AG04450 (cell line): Measurements from ENCODE around the gene CCDC126. TPM values are rescaled to one million over a fixed set of nuclear protein-coding genes. Genes with fewer than 3 reads are reported as not detected.

Experiments used
- CTCF ChIA-PET: fragments of 300-600, 350-600 bp; formaldehyde crosslinking; extraction: SDS; loops from one replicate; lab custom pipeline; 2022; ENCODE audit warnings: antibody characterized with exemption, inconsistent platforms; lab: Charles Lee
- POLR2A ChIA-PET: fragments of 350-600 bp; formaldehyde crosslinking; extraction: SDS; loops from one replicate; lab custom pipeline; 2021; ENCODE audit warnings: antibody characterized with exemption, inconsistent platforms; lab: Yijun Ruan, JAX
- DNase-seq: peaks from one replicate; pipeline ENCODE4 v3.0.0-alpha.2; 2011; ENCODE audit warnings: low read depth, low spot score
- H3K27ac ChIP-seq: one replicate; pipeline ENCODE4 v1.5.1; 2012; ENCODE audit warnings: low read depth, low read length, control low read depth
- H3K27me3 ChIP-seq: one replicate; pipeline ENCODE4 v1.6.0; 2012; ENCODE audit warnings: low read length; ENCODE audit not compliant: control insufficient read depth, insufficient read depth
- H3K4me3 ChIP-seq: 2 replicates; pipeline ENCODE4 v1.5.1; 2011; ENCODE audit warnings: mild to moderate bottlenecking, low read depth, low read length, control low read depth
- H3K9me3 ChIP-seq: 2 replicates; pipeline ENCODE4 v1.5.1; 2012; ENCODE audit warnings: low read length; ENCODE audit not compliant: control insufficient read depth, insufficient read depth
- CTCF ChIP-seq: IDR thresholded peaks from 2 replicates; pipeline ENCODE4 v1.5.1; 2011; ENCODE audit warnings: low read depth, low read length, control low read depth, inconsistent platforms
- polyA plus RNA-seq: library from polyadenylated mRNA; depleted of rRNA; stranded (reverse); fragments of >200 nt; gene quantifications from 2 replicates; pipeline ENCODE4 v1.2.3, GENCODE V29; 2011

Gene CCDC126
- polyA plus RNA-seq, 1 experiment: 7.6 TPM

GRCh38 chr7:23600236-23600635, 3.1 kb downstream of the CCDC126 start:
- CTCF ChIA-PET: interaction anchor here (0.6 to 4.0 kb wide), 7 partner anchors 8 to 112 kb away, joined by 3 to 21 read pairs (median 4); partner anchors contain the start of gene FAM221A
- no peak for DNase-seq
- no peak overlapping the region for H3K4me3 ChIP-seq
- POLR2A ChIA-PET: interaction anchor here (0.6 to 0.7 kb wide), 2 partner anchors 100 to 1160 kb away, joined by 3 to 4 read pairs; no protein-coding TSS in a partner anchor
- no peak for TF ChIP-seq CTCF
- no peaks in the 10 kb centered on the region for H3K9me3 ChIP-seq
- no peaks in the 10 kb centered on the region for H3K27me3 ChIP-seq
- no peak overlapping the region for H3K27ac ChIP-seq

- no peak overlapping the region for H3K4me3 ChIP-seq
- no peak for DNase-seq
- H3K27me3 ChIP-seq: no peaks in the 10 kb centered on the region
- no peaks in the 10 kb centered on the region for H3K9me3 ChIP-seq
- CTCF ChIA-PET: interaction anchor here (0.5 kb wide), 1 partner anchor 127 kb away, joined by 5 read pairs; no protein-coding TSS in a partner anchor
- no peak for TF ChIP-seq CTCF
- H3K27ac ChIP-seq: no peak overlapping the region
- POLR2A ChIA-PET: no interaction called here
Measured at GRCh38 chr7:23603632-23604295, 6.6 kb downstream of the CCDC126 start.

- TF ChIP-seq CTCF: no peak
- CTCF ChIA-PET: interaction anchor here (0.7 kb wide), 1 partner anchor 1494 kb away, joined by 3 read pairs; no protein-coding TSS in a partner anchor
- Histone ChIP-seq H3K27ac (no peak overlapping the region), H3K4me3 (no peak overlapping the region), H3K9me3 (no peaks in the 10 kb centered on the region), H3K27me3 (no peaks in the 10 kb centered on the region)
- no peak for DNase-seq
- POLR2A ChIA-PET: no interaction called here
Measured at GRCh38 chr7:23604296-23604640, 7.1 kb downstream of the CCDC126 start.

- TF ChIP-seq CTCF: no peak
- no peak overlapping the region for H3K4me3 ChIP-seq
- H3K9me3 ChIP-seq: no peaks in the 10 kb centered on the region
- H3K27ac ChIP-seq: no peak overlapping the region
- ChIA-PET CTCF (interaction anchor here (0.5 kb wide), 1 partner anchor 26 kb away, joined by 3 read pairs; no protein-coding TSS in a partner anchor), POLR2A (no interaction called here)
- no peaks in the 10 kb centered on the region for H3K27me3 ChIP-seq
- no peak for DNase-seq
Measured at GRCh38 chr7:23607130-23607529, 9.9 kb downstream of the CCDC126 start.

- H3K27ac ChIP-seq: no peak overlapping the region
- TF ChIP-seq CTCF: no peak
- H3K27me3 ChIP-seq: no peaks in the 10 kb centered on the region
- CTCF ChIA-PET: interaction anchor here (0.5 kb wide), 2 partner anchors 27 to 123 kb away, joined by 3 read pairs; no protein-coding TSS in a partner anchor
- H3K4me3 ChIP-seq: no peak overlapping the region
- DNase-seq: no peak
- POLR2A ChIA-PET: no interaction called here
- no peaks in the 10 kb centered on the region for H3K9me3 ChIP-seq
Measured at GRCh38 chr7:23607866-23608265, 10.7 kb downstream of the CCDC126 start.
